HL-60 (cell line): Measurements from ENCODE around the gene GNAI1.

Source experiments
- DNase-seq, 2 experiments: peaks; one replicate each; pipeline ENCODE4 v3.0.0-alpha.2; 2010 to 2020; ENCODE audit warnings: low read depth in 1 of 2, low spot score in 1 of 2
- H3K27ac ChIP-seq: fragments of 250-450 bp; sonication (Bioruptor Pico); replicated peaks from 2 replicates; pipeline ENCODE4 v1.5.1; 2020; ENCODE audit warnings: mild to moderate bottlenecking, moderate library complexity
- H3K27me3 ChIP-seq: fragments of 250-450 bp; sonication (Bioruptor Pico); 2 replicates; pipeline ENCODE4 v1.5.1; 2021; ENCODE audit warnings: mild to moderate bottlenecking, moderate library complexity; ENCODE audit not compliant: insufficient read depth, poor library complexity, severe bottlenecking
- H3K4me3 ChIP-seq: replicated peaks from 2 replicates; pipeline ENCODE4 v1.5.1; 2011; ENCODE audit warnings: mild to moderate bottlenecking, control low read depth, low read length; ENCODE audit not compliant: insufficient read depth
- CTCF ChIP-seq: IDR thresholded peaks from one replicate; pipeline ENCODE4 v1.5.1; 2011; ENCODE audit warnings: low read length, control low read depth, inconsistent platforms; ENCODE audit not compliant: insufficient read depth
- GABPA ChIP-seq: IDR thresholded peaks from 2 replicates; pipeline ENCODE4 v1.6.1; 2012; ENCODE audit warnings: low read depth
- POLR2AphosphoS5 ChIP-seq: IDR thresholded peaks from 2 replicates; pipeline ENCODE4 v1.6.1; 2012; ENCODE audit warnings: low read depth
- REST ChIP-seq: IDR thresholded peaks from 2 replicates; pipeline ENCODE4 v1.6.1; 2012; ENCODE audit warnings: low read depth; ENCODE audit not compliant: insufficient replicate concordance
- SPI1 ChIP-seq: IDR thresholded peaks from 2 replicates; pipeline ENCODE4 v1.6.1; 2012; ENCODE audit warnings: low read depth, mild to moderate bottlenecking, borderline replicate concordance

GNAI1 gene

GRCh38 chr7:80241671-80242070, 107.0 kb downstream of the GNAI1 start:
- no peak for DNase-seq
- H3K27me3 ChIP-seq = no peaks in the 10 kb centered on the region
- H3K27ac ChIP-seq = no peak overlapping the region
- H3K4me3 ChIP-seq = no peak overlapping the region
- TF ChIP-seq POLR2AphosphoS5 (no peak), CTCF (no peak), GABPA (no peak), REST (no peak), SPI1 (no peak)

- TF ChIP-seq REST = no peak
- no peak for TF ChIP-seq GABPA
- TF ChIP-seq SPI1 = no peak
- no peak for TF ChIP-seq CTCF
- no peak for TF ChIP-seq POLR2AphosphoS5
- Histone ChIP-seq H3K4me3 (no peak overlapping the region), H3K27ac (no peak overlapping the region), H3K27me3 (no peaks in the 10 kb centered on the region)
- DNase-seq = no peak
Measured at GRCh38 chr7:80243425-80243824, 108.8 kb downstream of the GNAI1 start.

GRCh38 chr7:80244206-80244916, 109.7 kb downstream of the GNAI1 start:
- H3K27me3 ChIP-seq = no peaks in the 10 kb centered on the region
- no peak overlapping the region for H3K4me3 ChIP-seq
- no peak for TF ChIP-seq POLR2AphosphoS5
- TF ChIP-seq GABPA = no peak
- no peak for TF ChIP-seq CTCF
- no peak for TF ChIP-seq SPI1
- no peak for TF ChIP-seq REST
- no peak for DNase-seq
- no peak overlapping the region for H3K27ac ChIP-seq
